ENCODE results near the gene AMOT. TPM values are rescaled to one million over a fixed set of nuclear protein-coding genes. Genes with fewer than 3 reads are reported as not detected.

AMOT gene
- total and polyA plus RNA-seq, 4 donors: 1.1 to 2.6 (median 1.9) TPM

DNA sequence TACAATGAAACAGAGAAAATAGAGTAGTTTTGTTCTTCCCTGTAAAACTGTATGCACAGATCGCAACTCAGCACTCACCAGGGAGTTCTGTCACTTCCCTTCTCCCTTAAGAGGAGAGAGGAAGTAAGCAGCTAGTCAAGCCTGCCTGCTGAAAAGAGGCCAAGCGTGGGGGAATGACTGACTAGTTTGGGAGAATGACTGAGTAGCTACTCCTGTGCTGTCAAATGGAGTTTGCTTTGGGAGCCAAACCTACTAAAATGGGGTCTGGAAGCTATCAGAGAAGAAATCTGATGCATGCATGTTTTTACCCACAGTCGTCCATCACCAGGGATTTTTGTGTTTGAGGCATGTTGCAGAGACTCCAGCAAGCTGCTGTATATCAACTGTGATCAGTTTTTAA lies 106.3 kb downstream of the AMOT start:
- H3K36me3 ChIP-seq (ENCODE audit: control insufficient read depth in 4 of 4, insufficient read depth in 3 of 4, low read depth in 1 of 4, low read length in 3 of 4): no peaks in the 10 kb centered on the region
- WGBS: 48% methylated on average over 3 of the region's 3 CpGs
- H3K9me3 ChIP-seq (ENCODE audit: control insufficient read depth in 4 of 4, low read length in 3 of 4): no peaks in the 10 kb centered on the region
- H3K27ac ChIP-seq (ENCODE audit: low read depth in 1 of 2, low read length in 2 of 2): no peak overlapping the region
- no peak overlapping the region for H3K4me3 ChIP-seq (ENCODE audit: low read depth in 1 of 3, low read length in 3 of 3)
- no peaks in the 10 kb centered on the region for H3K4me1 ChIP-seq (ENCODE audit: control insufficient read depth in 4 of 4, insufficient read depth in 4 of 4, low read length in 3 of 4)
- DNase-seq (ENCODE audit: low spot score): no peak
- no peak overlapping the region for H3K9ac ChIP-seq (ENCODE audit: low read depth in 1 of 2, low read length in 2 of 2)
- H3K27me3 ChIP-seq (ENCODE audit: control insufficient read depth in 4 of 4, insufficient read depth in 4 of 4, low read length in 3 of 4): peaks cover 0 to 2% (median 0%) of the 10 kb centered on the region in 4 donors
- TF ChIP-seq SP1 (IDR thresholded peaks at IDR 0.05) (no peak), TAF1 (conservative IDR thresholded peaks at IDR 0.05) (no peak), GABPA (IDR thresholded peaks at IDR 0.05 in 1 of 2, conservative IDR thresholded peaks at IDR 0.05 in 1 of 2) (no peak), FOXA1 (IDR thresholded peaks at IDR 0.05) (no peak), HNF4G (IDR thresholded peaks at IDR 0.05) (no peak), HNF4A (conservative IDR thresholded peaks at IDR 0.05) (no peak), RAD21 (IDR thresholded peaks at IDR 0.05) (no peak), JUND (IDR thresholded peaks at IDR 0.05) (no peak)
- TF ChIP-seq, protein P1, sequence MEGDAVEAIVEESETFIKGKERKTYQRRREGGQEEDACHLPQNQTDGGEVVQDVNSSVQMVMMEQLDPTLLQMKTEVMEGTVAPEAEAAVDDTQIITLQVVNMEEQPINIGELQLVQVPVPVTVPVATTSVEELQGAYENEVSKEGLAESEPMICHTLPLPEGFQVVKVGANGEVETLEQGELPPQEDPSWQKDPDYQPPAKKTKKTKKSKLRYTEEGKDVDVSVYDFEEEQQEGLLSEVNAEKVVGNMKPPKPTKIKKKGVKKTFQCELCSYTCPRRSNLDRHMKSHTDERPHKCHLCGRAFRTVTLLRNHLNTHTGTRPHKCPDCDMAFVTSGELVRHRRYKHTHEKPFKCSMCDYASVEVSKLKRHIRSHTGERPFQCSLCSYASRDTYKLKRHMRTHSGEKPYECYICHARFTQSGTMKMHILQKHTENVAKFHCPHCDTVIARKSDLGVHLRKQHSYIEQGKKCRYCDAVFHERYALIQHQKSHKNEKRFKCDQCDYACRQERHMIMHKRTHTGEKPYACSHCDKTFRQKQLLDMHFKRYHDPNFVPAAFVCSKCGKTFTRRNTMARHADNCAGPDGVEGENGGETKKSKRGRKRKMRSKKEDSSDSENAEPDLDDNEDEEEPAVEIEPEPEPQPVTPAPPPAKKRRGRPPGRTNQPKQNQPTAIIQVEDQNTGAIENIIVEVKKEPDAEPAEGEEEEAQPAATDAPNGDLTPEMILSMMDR (IDR thresholded peaks at IDR 0.05; ENCODE audit: low read depth, low read length, missing input control): no peak
- TF ChIP-seq, protein P2, sequence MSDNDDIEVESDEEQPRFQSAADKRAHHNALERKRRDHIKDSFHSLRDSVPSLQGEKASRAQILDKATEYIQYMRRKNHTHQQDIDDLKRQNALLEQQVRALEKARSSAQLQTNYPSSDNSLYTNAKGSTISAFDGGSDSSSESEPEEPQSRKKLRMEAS (IDR thresholded peaks at IDR 0.05): no peak
- TF ChIP-seq, protein P3, sequence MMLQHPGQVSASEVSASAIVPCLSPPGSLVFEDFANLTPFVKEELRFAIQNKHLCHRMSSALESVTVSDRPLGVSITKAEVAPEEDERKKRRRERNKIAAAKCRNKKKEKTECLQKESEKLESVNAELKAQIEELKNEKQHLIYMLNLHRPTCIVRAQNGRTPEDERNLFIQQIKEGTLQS (IDR thresholded peaks at IDR 0.05): no peak
- TF ChIP-seq, protein P4, sequence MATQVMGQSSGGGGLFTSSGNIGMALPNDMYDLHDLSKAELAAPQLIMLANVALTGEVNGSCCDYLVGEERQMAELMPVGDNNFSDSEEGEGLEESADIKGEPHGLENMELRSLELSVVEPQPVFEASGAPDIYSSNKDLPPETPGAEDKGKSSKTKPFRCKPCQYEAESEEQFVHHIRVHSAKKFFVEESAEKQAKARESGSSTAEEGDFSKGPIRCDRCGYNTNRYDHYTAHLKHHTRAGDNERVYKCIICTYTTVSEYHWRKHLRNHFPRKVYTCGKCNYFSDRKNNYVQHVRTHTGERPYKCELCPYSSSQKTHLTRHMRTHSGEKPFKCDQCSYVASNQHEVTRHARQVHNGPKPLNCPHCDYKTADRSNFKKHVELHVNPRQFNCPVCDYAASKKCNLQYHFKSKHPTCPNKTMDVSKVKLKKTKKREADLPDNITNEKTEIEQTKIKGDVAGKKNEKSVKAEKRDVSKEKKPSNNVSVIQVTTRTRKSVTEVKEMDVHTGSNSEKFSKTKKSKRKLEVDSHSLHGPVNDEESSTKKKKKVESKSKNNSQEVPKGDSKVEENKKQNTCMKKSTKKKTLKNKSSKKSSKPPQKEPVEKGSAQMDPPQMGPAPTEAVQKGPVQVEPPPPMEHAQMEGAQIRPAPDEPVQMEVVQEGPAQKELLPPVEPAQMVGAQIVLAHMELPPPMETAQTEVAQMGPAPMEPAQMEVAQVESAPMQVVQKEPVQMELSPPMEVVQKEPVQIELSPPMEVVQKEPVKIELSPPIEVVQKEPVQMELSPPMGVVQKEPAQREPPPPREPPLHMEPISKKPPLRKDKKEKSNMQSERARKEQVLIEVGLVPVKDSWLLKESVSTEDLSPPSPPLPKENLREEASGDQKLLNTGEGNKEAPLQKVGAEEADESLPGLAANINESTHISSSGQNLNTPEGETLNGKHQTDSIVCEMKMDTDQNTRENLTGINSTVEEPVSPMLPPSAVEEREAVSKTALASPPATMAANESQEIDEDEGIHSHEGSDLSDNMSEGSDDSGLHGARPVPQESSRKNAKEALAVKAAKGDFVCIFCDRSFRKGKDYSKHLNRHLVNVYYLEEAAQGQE (IDR thresholded peaks at IDR 0.05): no peak

DNA sequence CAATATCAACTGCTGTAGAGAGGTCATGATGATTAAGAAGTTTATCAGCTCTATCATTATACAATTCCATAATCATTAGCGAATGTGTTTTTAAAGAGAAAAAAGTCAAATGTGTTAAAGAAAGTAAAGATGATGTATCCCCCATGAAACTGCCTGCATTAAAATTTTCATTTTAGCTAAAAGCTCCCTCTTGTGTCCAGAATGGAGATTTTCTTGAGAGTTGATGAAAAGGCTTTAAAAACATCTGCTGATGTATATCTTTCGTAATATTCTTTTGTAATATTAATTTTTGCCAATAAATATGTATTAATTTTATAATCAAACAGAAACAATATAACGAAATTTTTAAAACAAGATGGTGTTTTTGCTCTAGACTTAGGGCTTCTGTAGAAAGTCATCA lies 108.8 kb downstream of the AMOT start:
- no peak overlapping the region for H3K9ac ChIP-seq (ENCODE audit: low read depth in 1 of 2, low read length in 2 of 2)
- no peak overlapping the region for H3K27ac ChIP-seq (ENCODE audit: low read depth in 1 of 2, low read length in 2 of 2)
- H3K27me3 ChIP-seq (ENCODE audit: control insufficient read depth in 4 of 4, insufficient read depth in 4 of 4, low read length in 3 of 4): peaks cover 0 to 2% (median 0%) of the 10 kb centered on the region in 4 donors
- TF ChIP-seq, protein P2 (IDR thresholded peaks at IDR 0.05): no peak
- TF ChIP-seq YY1 (IDR thresholded peaks at IDR 0.05) (no peak), TAF1 (conservative IDR thresholded peaks at IDR 0.05) (no peak), JUND (IDR thresholded peaks at IDR 0.05) (no peak), RAD21 (IDR thresholded peaks at IDR 0.05) (peak; percentile 48 to 62), FOXA1 (IDR thresholded peaks at IDR 0.05) (no peak), EGR1 (IDR thresholded peaks at IDR 0.05; ENCODE audit: low read depth in 2 of 2) (no peak), SP1 (IDR thresholded peaks at IDR 0.05) (no peak), HNF4A (conservative IDR thresholded peaks at IDR 0.05) (no peak)
- TF ChIP-seq, protein P1 (IDR thresholded peaks at IDR 0.05; ENCODE audit: low read depth, low read length, missing input control): peak; percentile 25
- TF ChIP-seq, protein P3 (IDR thresholded peaks at IDR 0.05): no peak
- TF ChIP-seq, protein P4 (IDR thresholded peaks at IDR 0.05): no peak
- DNase-seq (ENCODE audit: low spot score): no peak
- 49% methylated on average over 3 of the region's 3 CpGs for WGBS
- H3K9me3 ChIP-seq (ENCODE audit: control insufficient read depth in 4 of 4, low read length in 3 of 4): no peaks in the 10 kb centered on the region
- no peaks in the 10 kb centered on the region for H3K4me1 ChIP-seq (ENCODE audit: control insufficient read depth in 4 of 4, insufficient read depth in 4 of 4, low read length in 3 of 4)
- H3K4me3 ChIP-seq (ENCODE audit: low read depth in 1 of 3, low read length in 3 of 3): no peak overlapping the region
- no peaks in the 10 kb centered on the region for H3K36me3 ChIP-seq (ENCODE audit: control insufficient read depth in 4 of 4, insufficient read depth in 3 of 4, low read depth in 1 of 4, low read length in 3 of 4)

Data from liver (tissue), 9 donors.